HepG2 (cell line): ENCODE measurements around the gene C17orf75. TPM values are rescaled to one million over a fixed set of nuclear protein-coding genes. Genes with fewer than 3 reads are reported as not detected.
A peak's percentile ranks its signal among the peaks of the same experiment; 100 is the strongest.

Experiments used
- AGO1 ChIP-seq: fragments of 200-400 bp; formaldehyde crosslinking; IDR thresholded peaks from 2 replicates; pipeline ENCODE4 v1.6.1; 2017; ENCODE audit warnings: mild to moderate bottlenecking, low read depth, low read length, moderate library complexity; ENCODE audit not compliant: poor library complexity, severe bottlenecking
- AHR ChIP-seq: IDR thresholded peaks from 2 replicates; pipeline ENCODE4 v1.6.1; 2018; ENCODE audit warnings: missing genetic modification reagents, missing compliant biosample characterization
- ARID3A ChIP-seq: IDR thresholded peaks from 2 replicates; pipeline ENCODE4 v1.6.1; 2012; ENCODE audit warnings: low read depth, low read length, improper control_type of control experiment
- DBP ChIP-seq: sonication (generic); formaldehyde crosslinking; IDR thresholded peaks from 2 replicates; pipeline ENCODE4 v1.4.0; 2020; ENCODE audit warnings: missing genetic modification reagents; ENCODE audit errors: not compliant biosample characterization
- KDM5B ChIP-seq: sonication (generic); formaldehyde crosslinking; IDR thresholded peaks from 2 replicates; pipeline ENCODE4 v1.4.0; 2020; ENCODE audit warnings: missing genetic modification reagents, mild to moderate bottlenecking, borderline replicate concordance
- KLF15 ChIP-seq: sonication (generic); formaldehyde crosslinking; IDR thresholded peaks from 2 replicates; pipeline ENCODE4 v1.8.1; 2023; ENCODE audit warnings: borderline replicate concordance, mild to moderate bottlenecking, inconsistent platforms, missing genetic modification reagents, mixed read lengths
- NR2F2 ChIP-seq: IDR thresholded peaks from 2 replicates; pipeline ENCODE4 v1.6.1; 2012; ENCODE audit warnings: low read depth, inconsistent platforms, borderline replicate concordance
- POLR2AphosphoS5 ChIP-seq: IDR thresholded peaks from 2 replicates; pipeline ENCODE4 v1.6.1; 2012; ENCODE audit warnings: low read depth, low read length
- RNF219 ChIP-seq: sonication (generic); formaldehyde crosslinking; IDR thresholded peaks from 2 replicates; pipeline ENCODE4 v1.5.0; 2020; ENCODE audit warnings: mild to moderate bottlenecking, missing genetic modification reagents
- TFDP2 ChIP-seq: sonication (generic); formaldehyde crosslinking; IDR thresholded peaks from 2 replicates; pipeline ENCODE4 v1.4.0; 2020; ENCODE audit warnings: missing genetic modification reagents
- ZBTB25 ChIP-seq: IDR thresholded peaks from 2 replicates; pipeline ENCODE4 v1.6.1; 2018; ENCODE audit warnings: missing genetic modification reagents
- ZNF136 ChIP-seq: sonication (generic); formaldehyde crosslinking; IDR thresholded peaks from 2 replicates; pipeline ENCODE4 v1.8.1; 2022; ENCODE audit warnings: low read depth, mild to moderate bottlenecking, moderate library complexity, missing genetic modification reagents
- ZNF274 ChIP-seq: sonication (generic); formaldehyde crosslinking; IDR thresholded peaks from 2 replicates; pipeline ENCODE4 v1.5.1; 2020; ENCODE audit warnings: mild to moderate bottlenecking, missing genetic modification reagents
- ZNF275 ChIP-seq: sonication (generic); formaldehyde crosslinking; IDR thresholded peaks from 2 replicates; pipeline ENCODE4 v1.8.0; 2022; ENCODE audit warnings: missing genetic modification reagents, mild to moderate bottlenecking, inconsistent platforms, borderline replicate concordance
- ZNF331 ChIP-seq: sonication (generic); formaldehyde crosslinking; IDR thresholded peaks from 2 replicates; pipeline ENCODE4 v1.4.0; 2020; ENCODE audit warnings: missing genetic modification reagents
- ZNF7 ChIP-seq: IDR thresholded peaks from 2 replicates; pipeline ENCODE4 v1.6.1; 2016; ENCODE audit warnings: missing biosample characterization, missing genetic modification reagents
- ZNF83 ChIP-seq: sonication (generic); formaldehyde crosslinking; IDR thresholded peaks from 2 replicates; pipeline ENCODE4 v1.4.0; 2020; ENCODE audit warnings: missing genetic modification reagents, mild to moderate bottlenecking, borderline replicate concordance
- polyA plus RNA-seq, 8 experiments: library from polyadenylated mRNA; depleted of rRNA in 3 of 8; stranded (reverse) in 7 of 8; unstranded in 1 of 8; fragments of >200 nt; fragmentation: Illumina TruSeq in 4 of 8; extraction: Trizol in 4 of 8; gene quantifications; 2 replicates each; pipeline versions ENCODE4 v1.2.1 to v1.2.3, GENCODE V29; 2011 to 2016; ENCODE audit warnings: low read depth in 4 of 8, missing spikeins in 1 of 8, mixed read lengths in 1 of 8; ENCODE audit not compliant: insufficient read depth in 1 of 8
- total RNA-seq, 5 experiments: library from RNA; depleted of rRNA; stranded (reverse); fragments of >200 nt; fragmentation: Illumina TruSeq; extraction: Trizol; gene quantifications; 2 replicates each; pipeline ENCODE4 v1.2.3, GENCODE V29; 2016; ENCODE audit warnings: low read depth in 1 of 5

C17orf75 gene
- total and polyA plus RNA-seq, 2 of the 13 experiments (the other 11 are each of a cell fraction or from before 2014, with no cell fraction given), result 16.2 to 33.0 TPM

- TF ChIP-seq ARID3A (no peak), AHR (CRISPR knock-in tag) (no peak; the same call in 1 of the 2 replicates), ZNF136 (CRISPR knock-in tag) (no peak), ZNF7 (CRISPR knock-in tag) (no peak), ZNF83 (no peak), DBP (CRISPR knock-in tag) (no peak), AGO1 (no peak), POLR2AphosphoS5 (peak; percentile 98), ZNF331 (peak; percentile 53), NR2F2 (peak; percentile 20; the same call in 1 of the 2 replicates), ZNF275 (CRISPR knock-in tag) (0 out of 2 replicates have a peak, but pooled peaks have one; percentile 39), RNF219 (0 out of 2 replicates have a peak, but pooled peaks have one; percentile 52), ZBTB25 (0 out of 2 replicates have a peak, but pooled peaks have one; percentile 25), KDM5B (peak; percentile 42; the same call in 1 of the 2 replicates), ZNF274 (CRISPR knock-in tag) (peak; percentile 77), TFDP2 (CRISPR knock-in tag) (peak; percentile 71), KLF15 (CRISPR knock-in tag) (peak; percentile 64; the same call in 1 of the 2 replicates)
These were observed 8.1 kb upstream of the C17orf75 start, which contains the start of gene ZNF207 (continued) for GRCh38 chr17:32349854-32350665.
